NB4 (cell line): ENCODE data around the gene HCAR1.
"Not testable (repeated sequence)": the region's sequence is repeated elsewhere in the genome, so short reads cannot be mapped to it uniquely, and the experiment has no call there.

Experiments
- DNase-seq: peaks from one replicate; pipeline ENCODE4 v3.0.0; 2010; ENCODE audit warnings: low read depth
- H3K4me3 ChIP-seq: one replicate; pipeline ENCODE4 v1.5.1; 2011; ENCODE audit warnings: mild to moderate bottlenecking, low read depth, low read length, moderate library complexity
- CTCF ChIP-seq: IDR thresholded peaks from one replicate; pipeline ENCODE4 v1.5.1; 2012; ENCODE audit warnings: low read depth, low read length
- MAX ChIP-seq: IDR thresholded peaks from 2 replicates; pipeline ENCODE4 v1.6.1; 2011; ENCODE audit warnings: low read depth, low read length
- MYC ChIP-seq: IDR thresholded peaks from 2 replicates; pipeline ENCODE4 v1.6.1; 2011; ENCODE audit warnings: low read depth, low read length
- POLR2A ChIP-seq: IDR thresholded peaks from 2 replicates; pipeline ENCODE4 v1.6.1; 2011; ENCODE audit warnings: mild to moderate bottlenecking; ENCODE audit not compliant: insufficient read length; ENCODE audit errors: extremely low read depth

Gene HCAR1

DNA sequence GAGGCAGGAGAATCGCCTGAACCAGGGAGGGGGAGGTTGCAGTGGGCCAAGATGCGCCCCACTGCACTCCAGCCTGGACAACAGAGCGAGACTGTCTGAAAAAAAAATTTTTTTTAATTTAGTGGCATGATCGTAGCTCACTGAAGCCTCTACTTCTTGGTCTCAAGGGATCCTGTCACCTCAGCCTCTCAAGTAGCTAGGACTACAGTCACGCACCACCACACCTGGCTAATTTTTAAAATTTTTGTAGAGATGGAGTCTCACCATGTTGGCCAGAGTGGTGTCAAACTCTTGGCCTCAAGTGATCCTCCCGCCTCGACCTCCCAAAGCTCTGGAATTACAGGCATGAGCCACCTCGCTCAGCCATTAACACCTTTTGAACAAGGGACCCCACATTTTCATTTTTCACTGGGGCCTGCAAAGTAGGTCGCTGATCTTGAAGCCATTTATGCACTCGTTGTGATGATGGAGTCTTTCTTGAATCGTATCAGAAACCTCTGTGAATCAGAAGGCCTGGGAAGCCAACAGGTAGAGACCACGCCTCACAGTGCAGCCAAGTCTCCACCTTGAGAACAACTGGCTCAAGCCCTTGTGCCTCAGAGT is 5.9 kb downstream of the HCAR1 start:
- H3K4me3 ChIP-seq, result no peak overlapping the region
- no peak for DNase-seq
- TF ChIP-seq POLR2A (no peak), CTCF (no peak), MYC (no peak), MAX (no peak)

GRCh38 chr12:122722387-122722786 is 8.3 kb downstream of the HCAR1 start:
- TF ChIP-seq CTCF, result no peak
- no peak for TF ChIP-seq MAX
- no peak for TF ChIP-seq MYC
- TF ChIP-seq POLR2A, result no peak
- no peak overlapping the region for H3K4me3 ChIP-seq
- DNase-seq, result peak; percentile 25

GRCh38 chr12:122721057-122721545 is 9.5 kb downstream of the HCAR1 start:
- H3K4me3 ChIP-seq, result no peak overlapping the region
- DNase-seq, result no peak
- no peak for TF ChIP-seq MAX
- no peak for TF ChIP-seq POLR2A
- TF ChIP-seq MYC, result no peak
- TF ChIP-seq CTCF, result no peak

DNA sequence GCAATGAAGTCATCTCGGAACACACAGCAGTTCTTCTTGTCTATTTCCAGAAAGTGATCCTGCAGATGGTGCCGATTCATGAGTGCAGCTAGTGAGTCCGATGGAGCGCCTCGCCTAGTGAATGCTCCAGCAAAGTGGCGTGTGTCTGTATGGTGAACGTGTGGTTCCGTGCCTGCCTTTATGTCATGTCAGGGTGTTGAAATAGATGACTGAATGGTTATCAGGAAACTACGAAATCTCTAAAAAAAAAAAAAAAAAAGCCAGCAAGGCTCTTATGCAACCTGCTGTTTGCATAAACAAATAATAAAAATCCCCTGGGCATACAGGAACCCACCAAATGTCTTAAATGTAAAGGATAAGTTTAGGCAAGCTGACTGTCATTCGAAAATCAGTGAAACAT is 14.0 kb downstream of the HCAR1 start, which contains the start of gene HCAR3:
HCAR3 (minus strand) TSS at position 154 of the 400 bp plus-strand sequence; CDS start at position 80, 74 bp downstream.
- DNase-seq, result peak; percentile 76
- not testable (repeated sequence) for H3K4me3 ChIP-seq

- not testable (repeated sequence) for H3K4me3 ChIP-seq
Measured at GRCh38 chr12:122715211-122715610, 15.4 kb downstream of the HCAR1 start.

GRCh38 chr12:122713491-122714188 is 17.0 kb downstream of the HCAR1 start:
- not testable (repeated sequence) for DNase-seq, H3K4me3 ChIP-seq

More at GRCh38 chr12:122715211-122715610, 15.4 kb downstream of the HCAR1 start:
- not testable (repeated sequence) for DNase-seq

DNA sequence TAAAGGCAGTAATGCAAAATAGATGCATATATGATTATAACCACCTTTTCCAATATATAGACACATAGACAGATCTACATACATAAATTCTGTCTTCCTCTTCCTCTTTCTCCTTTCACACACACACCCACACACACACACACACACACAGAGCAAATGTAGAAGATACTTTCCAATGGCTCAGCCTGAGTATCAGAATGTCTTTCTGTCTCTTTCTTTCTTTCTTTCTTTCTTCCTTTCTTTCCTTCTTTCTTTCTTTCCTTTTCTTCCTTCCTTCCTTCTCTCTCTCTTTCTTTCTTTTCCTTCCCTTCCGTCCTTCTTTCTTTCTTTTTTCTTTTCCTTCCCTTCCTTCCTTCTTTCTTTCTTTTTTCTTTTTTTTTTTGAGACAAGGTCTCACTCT is 19.4 kb downstream of the HCAR1 start:
- not testable (repeated sequence) for H3K4me3 ChIP-seq
- peak; percentile 47 for DNase-seq

DNA sequence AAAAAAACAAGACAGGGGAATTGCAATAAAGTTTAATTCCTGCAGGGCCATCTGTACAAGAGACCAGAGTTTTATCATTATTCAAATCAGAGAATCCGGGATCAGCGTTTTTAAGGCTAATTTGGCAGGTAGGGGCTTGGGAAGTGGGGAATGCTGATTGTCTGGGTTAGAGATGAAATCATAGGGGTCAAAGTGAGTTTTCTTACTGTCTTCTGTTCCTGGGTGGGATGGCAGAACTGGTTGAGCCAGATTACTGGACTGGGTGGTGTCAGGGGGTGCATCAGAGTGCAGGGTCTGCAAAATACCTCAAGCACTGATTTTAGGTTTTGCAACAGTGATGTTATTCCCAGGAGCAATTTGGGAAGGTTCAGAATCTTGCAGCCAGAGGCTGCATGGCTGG is 20.3 kb downstream of the HCAR1 start:
- not testable (repeated sequence) for DNase-seq, H3K4me3 ChIP-seq

GRCh38 chr12:122709287-122709686 is 21.4 kb downstream of the HCAR1 start:
- DNase-seq, H3K4me3 ChIP-seq: not testable (repeated sequence)

GRCh38 chr12:122703841-122704240 is 26.8 kb downstream of the HCAR1 start:
- DNase-seq, H3K4me3 ChIP-seq: not testable (repeated sequence)
